GM12801 (cell line): Measurements from ENCODE around the gene MAPK6.

Source experiments
- TF ChIP-seq, protein P1 (sequence below): IDR thresholded peaks from one replicate; pipeline ENCODE4 v1.5.1; 2011; ENCODE audit warnings: control low read depth; ENCODE audit not compliant: insufficient read length; ENCODE audit errors: extremely low read depth

MAPK6 gene

GRCh38 chr15:51982013-51982769, 36.8 kb upstream of the MAPK6 start:
- TF ChIP-seq, protein P1, sequence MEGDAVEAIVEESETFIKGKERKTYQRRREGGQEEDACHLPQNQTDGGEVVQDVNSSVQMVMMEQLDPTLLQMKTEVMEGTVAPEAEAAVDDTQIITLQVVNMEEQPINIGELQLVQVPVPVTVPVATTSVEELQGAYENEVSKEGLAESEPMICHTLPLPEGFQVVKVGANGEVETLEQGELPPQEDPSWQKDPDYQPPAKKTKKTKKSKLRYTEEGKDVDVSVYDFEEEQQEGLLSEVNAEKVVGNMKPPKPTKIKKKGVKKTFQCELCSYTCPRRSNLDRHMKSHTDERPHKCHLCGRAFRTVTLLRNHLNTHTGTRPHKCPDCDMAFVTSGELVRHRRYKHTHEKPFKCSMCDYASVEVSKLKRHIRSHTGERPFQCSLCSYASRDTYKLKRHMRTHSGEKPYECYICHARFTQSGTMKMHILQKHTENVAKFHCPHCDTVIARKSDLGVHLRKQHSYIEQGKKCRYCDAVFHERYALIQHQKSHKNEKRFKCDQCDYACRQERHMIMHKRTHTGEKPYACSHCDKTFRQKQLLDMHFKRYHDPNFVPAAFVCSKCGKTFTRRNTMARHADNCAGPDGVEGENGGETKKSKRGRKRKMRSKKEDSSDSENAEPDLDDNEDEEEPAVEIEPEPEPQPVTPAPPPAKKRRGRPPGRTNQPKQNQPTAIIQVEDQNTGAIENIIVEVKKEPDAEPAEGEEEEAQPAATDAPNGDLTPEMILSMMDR, result no peak

GRCh38 chr15:51982770-51983103, 36.3 kb upstream of the MAPK6 start:
- TF ChIP-seq, protein P1, result no peak

DNA sequence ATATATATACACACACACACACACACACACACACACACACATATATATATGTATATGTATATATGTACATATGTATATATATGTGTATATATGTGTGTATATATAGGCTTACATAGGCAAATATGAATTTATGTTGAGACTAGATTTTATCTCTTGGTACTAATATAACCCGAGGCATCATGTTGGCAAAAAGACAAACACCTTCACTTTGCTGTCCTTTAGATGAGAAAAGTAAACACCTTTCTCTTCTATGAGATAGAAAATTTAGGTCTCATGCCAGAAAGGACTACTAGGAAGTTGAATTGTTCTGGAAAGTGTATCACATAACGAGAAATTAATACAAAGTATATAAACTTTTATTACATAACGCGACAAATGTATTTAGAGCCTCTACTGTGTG, 27.9 kb upstream of the MAPK6 start:
- TF ChIP-seq, protein P1, result no peak

DNA sequence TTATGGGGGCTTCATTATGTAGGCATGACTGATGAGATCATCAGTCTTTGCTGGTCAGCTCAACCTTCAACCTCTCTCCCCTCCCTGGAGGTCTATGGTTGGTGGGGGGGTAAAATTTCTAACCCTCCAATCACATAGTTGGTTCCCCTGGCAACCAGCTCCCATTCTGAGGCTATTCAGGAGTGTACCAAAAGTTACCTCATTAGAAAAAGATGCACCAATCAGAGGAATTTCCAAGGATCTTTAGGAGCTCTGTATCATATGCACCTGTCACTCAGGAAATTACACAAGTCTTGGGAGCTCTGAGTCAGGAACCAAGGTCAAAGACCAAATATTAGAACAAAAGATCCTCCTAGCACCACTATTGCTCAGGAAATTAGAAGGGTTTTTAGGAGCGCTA, 26.1 kb upstream of the MAPK6 start:
- TF ChIP-seq, protein P1, result no peak

DNA sequence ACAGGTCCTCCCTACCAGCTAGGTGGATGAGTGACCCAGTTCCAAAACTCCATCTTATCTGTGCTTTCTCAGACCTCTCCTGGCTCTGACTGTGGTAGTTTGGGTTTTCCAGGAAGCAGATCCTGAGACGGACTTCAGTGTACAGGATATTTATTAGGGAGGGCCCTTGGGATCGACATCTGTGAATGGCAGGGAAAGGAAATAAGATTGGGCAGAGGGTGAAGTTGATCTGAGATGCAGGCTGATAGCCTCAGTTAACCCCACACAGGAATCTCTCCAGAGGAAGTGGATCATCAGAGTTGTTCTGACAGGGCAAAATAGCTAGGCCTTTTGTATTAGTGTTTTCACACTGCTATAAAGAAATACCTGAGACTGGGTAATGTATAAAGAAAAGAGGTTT, 16.7 kb upstream of the MAPK6 start:
- TF ChIP-seq, protein P1, result no peak

- TF ChIP-seq, protein P1, result no peak
These were observed 15.3 kb upstream of the MAPK6 start for GRCh38 chr15:52003710-52004109.

GRCh38 chr15:52004806-52005205, 14.2 kb upstream of the MAPK6 start:
- TF ChIP-seq, protein P1, result no peak
